ENCODE results near the gene NRDE2. TPM values are rescaled to one million over a fixed set of nuclear protein-coding genes. Genes with fewer than 3 reads are reported as not detected.
"Not testable (repeated sequence)": the region's sequence is repeated elsewhere in the genome, so short reads cannot be mapped to it uniquely, and the experiment has no call there.

NRDE2 gene
- polyA plus RNA-seq, 1 experiment = 8.8 TPM

DNA sequence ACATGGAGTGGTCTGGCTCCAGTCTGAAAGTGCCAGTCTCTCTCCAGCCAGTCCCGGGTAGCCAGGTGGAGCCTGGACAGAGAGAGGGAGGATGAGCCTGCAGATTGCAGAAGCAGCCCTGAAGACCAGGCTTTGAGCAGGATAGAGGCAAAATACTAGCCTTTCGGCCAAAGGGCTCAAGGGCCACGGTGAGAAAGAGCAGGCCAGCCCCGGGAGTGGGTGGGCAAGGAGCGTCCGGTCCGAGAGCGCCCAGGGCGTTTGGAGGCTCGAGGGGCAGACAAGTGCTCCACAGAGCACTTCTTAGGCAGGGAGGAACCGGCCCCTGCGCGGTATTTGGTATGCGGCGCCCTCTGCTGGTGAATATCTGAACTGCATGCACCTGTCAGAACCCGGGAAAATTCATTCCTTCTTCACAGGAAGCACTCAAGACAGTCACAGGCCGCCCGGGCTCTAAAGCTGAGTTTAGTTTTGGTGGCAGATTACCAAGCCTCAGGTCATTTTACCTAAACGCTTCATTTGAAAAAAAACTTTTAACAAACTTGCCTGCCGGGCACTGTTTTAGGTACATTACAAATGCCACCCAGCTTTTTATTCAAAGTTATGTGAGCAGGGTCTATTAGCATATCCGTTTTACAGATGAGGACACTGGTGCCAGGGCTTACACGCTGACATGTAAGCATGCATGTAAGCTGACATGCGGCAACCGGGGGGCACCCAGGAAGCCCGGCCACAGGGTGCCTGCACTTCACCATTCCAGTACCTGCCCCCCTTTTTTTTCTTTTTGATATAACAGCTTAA, 96.4 kb downstream of the NRDE2 start:
- TF ChIP-seq CTCF (IDR thresholded peaks at IDR 0.05; ENCODE audit: insufficient read depth, low read depth, low read length) = peak; percentile 88
- CTCF ChIA-PET = interaction anchor here (0.6 to 13.2 kb wide), 28 partner anchors 8 to 1520 kb away, joined by 3 to 156 read pairs (median 3); partner anchors contain the start of genes EFCAB11 and PSMC1

GRCh38 chr14:90229942-90230341, 101.8 kb downstream of the NRDE2 start:
- DNase-seq (ENCODE audit: low read depth); POLR2A ChIA-PET; H3K4me3 ChIP-seq (ENCODE audit: low read depth, low read length); H3K27me3 ChIP-seq (ENCODE audit: control insufficient read depth, insufficient read depth, low read length); H3K36me3 ChIP-seq (ENCODE audit: control insufficient read depth, insufficient read depth, low read length): not testable (repeated sequence)
- CTCF ChIA-PET = interaction anchor here (1.3 to 13.2 kb wide), 2 partner anchors 259 to 291 kb away, joined by 3 to 156 read pairs; no protein-coding TSS in a partner anchor

More for the DNA sequence above, 96.4 kb downstream of the NRDE2 start:
- no peaks in the 10 kb centered on the region for H3K36me3 ChIP-seq (ENCODE audit: control insufficient read depth, insufficient read depth, low read length)
- H3K27me3 ChIP-seq (ENCODE audit: control insufficient read depth, insufficient read depth, low read length) = no peaks in the 10 kb centered on the region
- no peak overlapping the region for H3K4me3 ChIP-seq (ENCODE audit: low read depth, low read length)
- POLR2A ChIA-PET = no interaction called here
- no peak for DNase-seq (ENCODE audit: low read depth)

GRCh38 chr14:90228478-90228877, 103.3 kb downstream of the NRDE2 start:
- H3K36me3 ChIP-seq (ENCODE audit: control insufficient read depth, insufficient read depth, low read length) = no peaks in the 10 kb centered on the region
- DNase-seq (ENCODE audit: low read depth) = no peak
- H3K4me3 ChIP-seq (ENCODE audit: low read depth, low read length) = no peak overlapping the region
- POLR2A ChIA-PET = no interaction called here
- CTCF ChIA-PET = no interaction called here
- no peak for TF ChIP-seq CTCF (IDR thresholded peaks at IDR 0.05; ENCODE audit: insufficient read depth, low read depth, low read length)
- H3K27me3 ChIP-seq (ENCODE audit: control insufficient read depth, insufficient read depth, low read length) = no peaks in the 10 kb centered on the region

Other genes starting within 250 kb of the NRDE2 start
- gene PSMC1, start 75.4 kb downstream of the NRDE2 start, polyA plus RNA-seq (2011; rRNA removed) = 102 and 180 TPM in 2 replicates
- 251 and 376 TPM in 2 replicates for gene CALM1, start 65.1 kb upstream of the NRDE2 start, polyA plus RNA-seq (2011; rRNA removed)

All from BJ (cell line).